ENCODE measurements around the gene ARHGAP12.

The ARHGAP12 gene

GRCh38 chr10:31759124-31759798 is 169.4 kb downstream of the ARHGAP12 start (continued):
- peak; percentile 31; the same call in 1 of the 2 replicates for TF ChIP-seq ZNF76 (tag by site-specific recombination; IDR thresholded peaks at IDR 0.05; ENCODE audit: borderline replicate concordance, low read depth)
- TF ChIP-seq ZNF544 (tag by site-specific recombination; IDR thresholded peaks at IDR 0.05): no peak
- TF ChIP-seq, protein P1, sequence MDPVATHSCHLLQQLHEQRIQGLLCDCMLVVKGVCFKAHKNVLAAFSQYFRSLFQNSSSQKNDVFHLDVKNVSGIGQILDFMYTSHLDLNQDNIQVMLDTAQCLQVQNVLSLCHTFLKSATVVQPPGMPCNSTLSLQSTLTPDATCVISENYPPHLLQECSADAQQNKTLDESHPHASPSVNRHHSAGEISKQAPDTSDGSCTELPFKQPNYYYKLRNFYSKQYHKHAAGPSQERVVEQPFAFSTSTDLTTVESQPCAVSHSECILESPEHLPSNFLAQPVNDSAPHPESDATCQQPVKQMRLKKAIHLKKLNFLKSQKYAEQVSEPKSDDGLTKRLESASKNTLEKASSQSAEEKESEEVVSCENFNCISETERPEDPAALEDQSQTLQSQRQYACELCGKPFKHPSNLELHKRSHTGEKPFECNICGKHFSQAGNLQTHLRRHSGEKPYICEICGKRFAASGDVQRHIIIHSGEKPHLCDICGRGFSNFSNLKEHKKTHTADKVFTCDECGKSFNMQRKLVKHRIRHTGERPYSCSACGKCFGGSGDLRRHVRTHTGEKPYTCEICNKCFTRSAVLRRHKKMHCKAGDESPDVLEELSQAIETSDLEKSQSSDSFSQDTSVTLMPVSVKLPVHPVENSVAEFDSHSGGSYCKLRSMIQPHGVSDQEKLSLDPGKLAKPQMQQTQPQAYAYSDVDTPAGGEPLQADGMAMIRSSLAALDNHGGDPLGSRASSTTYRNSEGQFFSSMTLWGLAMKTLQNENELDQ (tag by site-specific recombination; IDR thresholded peaks at IDR 0.05; ENCODE audit: low read depth): no peak
- no peak for TF ChIP-seq ZNF548 (tag by site-specific recombination; IDR thresholded peaks at IDR 0.05)
- TF ChIP-seq, protein P2, sequence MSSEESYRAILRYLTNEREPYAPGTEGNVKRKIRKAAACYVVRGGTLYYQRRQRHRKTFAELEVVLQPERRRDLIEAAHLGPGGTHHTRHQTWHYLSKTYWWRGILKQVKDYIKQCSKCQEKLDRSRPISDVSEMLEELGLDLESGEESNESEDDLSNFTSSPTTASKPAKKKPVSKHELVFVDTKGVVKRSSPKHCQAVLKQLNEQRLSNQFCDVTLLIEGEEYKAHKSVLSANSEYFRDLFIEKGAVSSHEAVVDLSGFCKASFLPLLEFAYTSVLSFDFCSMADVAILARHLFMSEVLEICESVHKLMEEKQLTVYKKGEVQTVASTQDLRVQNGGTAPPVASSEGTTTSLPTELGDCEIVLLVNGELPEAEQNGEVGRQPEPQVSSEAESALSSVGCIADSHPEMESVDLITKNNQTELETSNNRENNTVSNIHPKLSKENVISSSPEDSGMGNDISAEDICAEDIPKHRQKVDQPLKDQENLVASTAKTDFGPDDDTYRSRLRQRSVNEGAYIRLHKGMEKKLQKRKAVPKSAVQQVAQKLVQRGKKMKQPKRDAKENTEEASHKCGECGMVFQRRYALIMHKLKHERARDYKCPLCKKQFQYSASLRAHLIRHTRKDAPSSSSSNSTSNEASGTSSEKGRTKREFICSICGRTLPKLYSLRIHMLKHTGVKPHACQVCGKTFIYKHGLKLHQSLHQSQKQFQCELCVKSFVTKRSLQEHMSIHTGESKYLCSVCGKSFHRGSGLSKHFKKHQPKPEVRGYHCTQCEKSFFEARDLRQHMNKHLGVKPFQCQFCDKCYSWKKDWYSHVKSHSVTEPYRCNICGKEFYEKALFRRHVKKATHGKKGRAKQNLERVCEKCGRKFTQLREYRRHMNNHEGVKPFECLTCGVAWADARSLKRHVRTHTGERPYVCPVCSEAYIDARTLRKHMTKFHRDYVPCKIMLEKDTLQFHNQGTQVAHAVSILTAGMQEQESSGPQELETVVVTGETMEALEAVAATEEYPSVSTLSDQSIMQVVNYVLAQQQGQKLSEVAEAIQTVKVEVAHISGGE (tag by site-specific recombination; conservative IDR thresholded peaks at IDR 0.05; ENCODE audit: low read depth): 0 out of 2 replicates have a peak, but pooled peaks have one; percentile 18
- no peak for TF ChIP-seq ZNF629 (tag by site-specific recombination; IDR thresholded peaks at IDR 0.05)
- TF ChIP-seq IKZF3 (tag by site-specific recombination; IDR thresholded peaks at IDR 0.05): 0 out of 2 replicates have a peak, but pooled peaks have one; percentile 23
- TF ChIP-seq, protein P3, sequence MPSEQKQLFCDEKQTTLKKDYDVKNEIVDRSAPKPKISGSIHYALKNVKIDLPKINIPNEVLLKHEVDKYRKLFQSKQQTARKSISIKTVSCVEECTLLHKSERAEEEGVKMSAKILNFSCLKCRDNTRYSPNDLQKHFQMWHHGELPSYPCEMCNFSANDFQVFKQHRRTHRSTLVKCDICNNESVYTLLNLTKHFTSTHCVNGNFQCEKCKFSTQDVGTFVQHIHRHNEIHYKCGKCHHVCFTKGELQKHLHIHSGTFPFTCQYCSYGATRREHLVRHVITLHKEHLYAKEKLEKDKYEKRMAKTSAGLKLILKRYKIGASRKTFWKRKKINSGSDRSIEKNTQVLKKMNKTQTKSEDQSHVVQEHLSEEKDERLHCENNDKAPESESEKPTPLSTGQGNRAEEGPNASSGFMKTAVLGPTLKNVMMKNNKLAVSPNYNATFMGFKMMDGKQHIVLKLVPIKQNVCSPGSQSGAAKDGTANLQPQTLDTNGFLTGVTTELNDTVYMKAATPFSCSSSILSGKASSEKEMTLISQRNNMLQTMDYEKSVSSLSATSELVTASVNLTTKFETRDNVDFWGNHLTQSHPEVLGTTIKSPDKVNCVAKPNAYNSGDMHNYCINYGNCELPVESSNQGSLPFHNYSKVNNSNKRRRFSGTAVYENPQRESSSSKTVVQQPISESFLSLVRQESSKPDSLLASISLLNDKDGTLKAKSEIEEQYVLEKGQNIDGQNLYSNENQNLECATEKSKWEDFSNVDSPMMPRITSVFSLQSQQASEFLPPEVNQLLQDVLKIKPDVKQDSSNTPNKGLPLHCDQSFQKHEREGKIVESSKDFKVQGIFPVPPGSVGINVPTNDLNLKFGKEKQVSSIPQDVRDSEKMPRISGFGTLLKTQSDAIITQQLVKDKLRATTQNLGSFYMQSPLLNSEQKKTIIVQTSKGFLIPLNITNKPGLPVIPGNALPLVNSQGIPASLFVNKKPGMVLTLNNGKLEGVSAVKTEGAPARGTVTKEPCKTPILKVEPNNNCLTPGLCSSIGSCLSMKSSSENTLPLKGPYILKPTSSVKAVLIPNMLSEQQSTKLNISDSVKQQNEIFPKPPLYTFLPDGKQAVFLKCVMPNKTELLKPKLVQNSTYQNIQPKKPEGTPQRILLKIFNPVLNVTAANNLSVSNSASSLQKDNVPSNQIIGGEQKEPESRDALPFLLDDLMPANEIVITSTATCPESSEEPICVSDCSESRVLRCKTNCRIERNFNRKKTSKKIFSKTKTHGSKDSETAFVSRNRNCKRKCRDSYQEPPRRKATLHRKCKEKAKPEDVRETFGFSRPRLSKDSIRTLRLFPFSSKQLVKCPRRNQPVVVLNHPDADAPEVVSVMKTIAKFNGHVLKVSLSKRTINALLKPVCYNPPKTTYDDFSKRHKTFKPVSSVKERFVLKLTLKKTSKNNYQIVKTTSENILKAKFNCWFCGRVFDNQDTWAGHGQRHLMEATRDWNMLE (tag by site-specific recombination; conservative IDR thresholded peaks at IDR 0.05; ENCODE audit: low read depth): no peak
- peak; percentile 58 for TF ChIP-seq EGR2 (tag by site-specific recombination; IDR thresholded peaks at IDR 0.05; ENCODE audit: low read depth)
- TF ChIP-seq ZNF561 (tag by site-specific recombination; IDR thresholded peaks at IDR 0.05; ENCODE audit: borderline replicate concordance): peak; percentile 59; the same call in 1 of the 2 replicates
- 0 out of 2 replicates have a peak, but pooled peaks have one; percentile 9 for TF ChIP-seq ZNF398 (tag by site-specific recombination; IDR thresholded peaks at IDR 0.05)
- 0 out of 2 replicates have a peak, but pooled peaks have one; percentile 21 for TF ChIP-seq WT1 (tag by site-specific recombination; IDR thresholded peaks at IDR 0.05)
- TF ChIP-seq, protein P4, sequence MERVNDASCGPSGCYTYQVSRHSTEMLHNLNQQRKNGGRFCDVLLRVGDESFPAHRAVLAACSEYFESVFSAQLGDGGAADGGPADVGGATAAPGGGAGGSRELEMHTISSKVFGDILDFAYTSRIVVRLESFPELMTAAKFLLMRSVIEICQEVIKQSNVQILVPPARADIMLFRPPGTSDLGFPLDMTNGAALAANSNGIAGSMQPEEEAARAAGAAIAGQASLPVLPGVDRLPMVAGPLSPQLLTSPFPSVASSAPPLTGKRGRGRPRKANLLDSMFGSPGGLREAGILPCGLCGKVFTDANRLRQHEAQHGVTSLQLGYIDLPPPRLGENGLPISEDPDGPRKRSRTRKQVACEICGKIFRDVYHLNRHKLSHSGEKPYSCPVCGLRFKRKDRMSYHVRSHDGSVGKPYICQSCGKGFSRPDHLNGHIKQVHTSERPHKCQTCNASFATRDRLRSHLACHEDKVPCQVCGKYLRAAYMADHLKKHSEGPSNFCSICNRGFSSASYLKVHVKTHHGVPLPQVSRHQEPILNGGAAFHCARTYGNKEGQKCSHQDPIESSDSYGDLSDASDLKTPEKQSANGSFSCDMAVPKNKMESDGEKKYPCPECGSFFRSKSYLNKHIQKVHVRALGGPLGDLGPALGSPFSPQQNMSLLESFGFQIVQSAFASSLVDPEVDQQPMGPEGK (tag by site-specific recombination; IDR thresholded peaks at IDR 0.05): peak; percentile 18; the same call in 1 of the 2 replicates
